Panc1 (cell line): ENCODE results near the gene TTC9B. TPM values are rescaled to one million over a fixed set of nuclear protein-coding genes. Genes with fewer than 3 reads are reported as not detected.
A peak's percentile ranks its signal among the peaks of the same experiment; 100 is the strongest.

ENCODE experiments used
- ATAC-seq: fragments of 200-7000 bp; cut with Tn5 transposase; 2 replicates; pipeline ENCODE4 v1.9.1; 2020; ENCODE audit warnings: mild to moderate bottlenecking, moderate library complexity
- BruUV-seq: library from RNA; stranded (reverse); fragments of 400-500 nt; replicated peaks from 2 replicates; lab custom pipeline; 2021; lab: Mats Ljungman, UMichigan
- CTCF ChIA-PET: fragments of 300-600 bp; sonication (Branson Sonifier 250); formaldehyde crosslinking; loops from one replicate; lab custom pipeline; 2022; ENCODE audit warnings: antibody characterized with exemption; lab: Charles Lee
- POLR2A ChIA-PET: fragments of 300-600 bp; sonication (Branson Sonifier 250); formaldehyde crosslinking; loops from one replicate; lab custom pipeline; 2022; ENCODE audit warnings: antibody characterized with exemption; lab: Charles Lee
- DNase-seq: peaks from one replicate; pipeline ENCODE4 v3.0.0-alpha.2; 2010; ENCODE audit warnings: low read depth, low spot score
- H3K27ac ChIP-seq: 2 replicates; pipeline ENCODE4 v1.5.1; 2011; ENCODE audit warnings: mild to moderate bottlenecking, low read length, inconsistent platforms
- H3K27me3 ChIP-seq: fragments of 200-500 bp; sonication (Bioruptor generic); 2 replicates; pipeline ENCODE4 v1.6.0; 2014; ENCODE audit warnings: low read length, inconsistent platforms; ENCODE audit not compliant: control insufficient read depth, insufficient read depth
- H3K36me3 ChIP-seq: fragments of 200-500 bp; sonication (Bioruptor generic); 2 replicates; pipeline ENCODE4 v1.5.1; 2014; ENCODE audit warnings: inconsistent platforms, mild to moderate bottlenecking, low read length, moderate library complexity; ENCODE audit not compliant: control insufficient read depth, insufficient read depth
- H3K4me1 ChIP-seq: 2 replicates; pipeline ENCODE4 v1.5.1; 2011; ENCODE audit warnings: inconsistent platforms, mild to moderate bottlenecking, low read length, moderate library complexity; ENCODE audit not compliant: control insufficient read depth, insufficient read depth
- H3K4me3 ChIP-seq, 2 experiments: 2 replicates each; pipeline ENCODE4 v1.5.1; 2011 to 2012; ENCODE audit warnings: low read depth in 2 of 2, low read length in 2 of 2, mild to moderate bottlenecking in 2 of 2, inconsistent platforms in 1 of 2, moderate library complexity in 1 of 2
- H3K9me3 ChIP-seq: fragments of 200-500 bp; sonication (Bioruptor generic); 2 replicates; pipeline ENCODE4 v1.5.1; 2014; ENCODE audit warnings: low read depth, mild to moderate bottlenecking, inconsistent platforms, low read length, moderate library complexity; ENCODE audit not compliant: control insufficient read depth, insufficient read depth
- POLR2AphosphoS5 ChIP-seq: IDR thresholded peaks from 2 replicates; pipeline ENCODE4 v1.6.1; 2012; ENCODE audit warnings: mild to moderate bottlenecking, low read depth, low read length, moderate library complexity
- REST ChIP-seq, 2 experiments: IDR thresholded peaks; 2 replicates each; pipeline ENCODE4 v1.6.1; 2011 to 2012; ENCODE audit warnings: low read depth in 2 of 2, control low read depth in 1 of 2, low read length in 1 of 2, mild to moderate bottlenecking in 1 of 2, moderate library complexity in 1 of 2; ENCODE audit not compliant: insufficient read depth in 1 of 2
- SIN3A ChIP-seq: IDR thresholded peaks from 2 replicates; pipeline ENCODE4 v1.6.1; 2012; ENCODE audit warnings: low read depth, mild to moderate bottlenecking, low read length, moderate library complexity, borderline replicate concordance; ENCODE audit not compliant: insufficient read depth
- TCF7L2 ChIP-seq: IDR thresholded peaks from 2 replicates; pipeline ENCODE4 v1.6.1; 2011; ENCODE audit warnings: mild to moderate bottlenecking, low read depth, low read length, inconsistent platforms
- in situ Hi-C: cut with HindIII; loops from 2 replicates; pipeline ENCODE4 v1.10.0; 2016; ENCODE audit warnings: low sequenced_read_pairs, low pct_unique_long_range_greater_than_20kb
- intact Hi-C: fragments of 100-400 bp; cut with micrococcal nuclease; formaldehyde crosslinking; loops from one replicate; pipeline ENCODE4 v1.10.0; 2022; ENCODE audit not compliant: unreplicated experiment
- total RNA-seq: library from RNA; stranded (reverse); gene quantifications from one replicate; pipeline ENCODE4 v1.2.1, GENCODE V29; 2021; ENCODE audit not compliant: unreplicated experiment
- TF ChIP-seq, protein P1 (sequence below): fragments of 450-650 bp; IDR thresholded peaks from 2 replicates; pipeline ENCODE4 v1.5.1; 2017; ENCODE audit warnings: mild to moderate bottlenecking

TTC9B gene
- total RNA-seq, 1 experiment from 2014 or later: 2.3 TPM

DNA sequence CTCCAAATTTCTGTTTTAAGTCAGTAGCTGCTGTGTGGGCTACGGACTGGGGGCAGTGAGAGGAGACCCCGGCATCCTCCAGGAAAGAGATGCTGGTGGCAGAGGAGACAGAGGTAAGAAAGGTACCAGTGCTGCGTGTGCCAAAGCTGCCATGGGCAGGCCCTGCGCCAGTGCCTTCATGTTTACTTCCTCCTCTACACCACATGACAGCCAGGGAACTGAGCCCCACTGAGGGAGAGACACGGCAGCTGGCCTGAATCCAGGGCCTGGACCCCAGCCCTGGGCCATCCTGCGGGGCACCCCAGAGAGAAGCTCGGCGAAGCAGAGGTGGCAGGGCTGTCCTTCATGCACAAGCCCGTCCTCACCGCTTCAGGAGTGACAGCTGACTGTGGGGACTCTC is 31.0 kb upstream of the TTC9B start:
- peaks cover 32% of the 10 kb centered on the region for H3K36me3 ChIP-seq
- POLR2A ChIA-PET: interaction anchor here (0.6 to 1.3 kb wide), 4 partner anchors 10 to 785 kb away, joined by 3 to 5 read pairs (median 3); no protein-coding TSS in a partner anchor

DNA sequence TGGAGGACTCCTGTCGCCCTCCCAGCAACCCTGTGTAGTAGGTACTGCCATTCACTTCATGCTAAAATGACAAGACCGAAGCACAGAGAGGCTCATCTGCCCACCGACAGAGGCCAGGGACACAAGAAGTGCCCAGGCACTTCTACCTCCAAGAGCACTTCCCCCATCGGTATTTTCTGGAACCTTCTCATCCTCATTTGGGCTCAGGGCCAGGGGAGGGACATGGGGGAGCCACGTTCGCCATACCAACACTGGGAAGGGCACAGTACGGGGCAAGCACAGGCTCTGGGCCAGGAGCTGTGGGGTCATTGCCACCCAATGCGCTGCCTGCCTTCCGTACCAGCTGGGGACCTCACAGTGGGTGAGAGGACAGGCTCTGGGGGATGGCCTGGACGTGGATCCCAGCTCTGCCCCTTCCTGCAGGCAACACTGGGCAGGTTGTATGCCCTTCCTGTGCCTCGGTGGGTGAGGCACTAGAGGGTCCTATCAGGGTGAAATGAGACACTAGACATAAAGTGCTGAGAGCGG is 29.6 kb upstream of the TTC9B start:
- H3K4me1 ChIP-seq: no peaks in the 10 kb centered on the region
- ChIA-PET CTCF (interaction anchor here (0.6 to 2.3 kb wide), 4 partner anchors 11 to 108 kb away, joined by 3 to 11 read pairs (median 6); partner anchors contain the start of gene TTC9B), POLR2A (interaction anchor here (0.9 to 1.3 kb wide), 4 partner anchors 11 to 58 kb away, joined by 3 to 5 read pairs (median 4); no protein-coding TSS in a partner anchor)
- H3K27me3 ChIP-seq: no peaks in the 10 kb centered on the region
- H3K36me3 ChIP-seq: peaks cover 19% of the 10 kb centered on the region
- no peaks in the 10 kb centered on the region for H3K9me3 ChIP-seq
- in situ Hi-C loops (no loop called here), intact Hi-C loops (no loop called here)
- no peak for TF ChIP-seq REST (IDR thresholded peaks at IDR 0.05; ENCODE audit: insufficient read depth in 1 of 2, low read depth in 2 of 2, low read length in 1 of 2)
- TF ChIP-seq POLR2AphosphoS5: no peak
- no peak for TF ChIP-seq SIN3A
- TF ChIP-seq, protein P1, sequence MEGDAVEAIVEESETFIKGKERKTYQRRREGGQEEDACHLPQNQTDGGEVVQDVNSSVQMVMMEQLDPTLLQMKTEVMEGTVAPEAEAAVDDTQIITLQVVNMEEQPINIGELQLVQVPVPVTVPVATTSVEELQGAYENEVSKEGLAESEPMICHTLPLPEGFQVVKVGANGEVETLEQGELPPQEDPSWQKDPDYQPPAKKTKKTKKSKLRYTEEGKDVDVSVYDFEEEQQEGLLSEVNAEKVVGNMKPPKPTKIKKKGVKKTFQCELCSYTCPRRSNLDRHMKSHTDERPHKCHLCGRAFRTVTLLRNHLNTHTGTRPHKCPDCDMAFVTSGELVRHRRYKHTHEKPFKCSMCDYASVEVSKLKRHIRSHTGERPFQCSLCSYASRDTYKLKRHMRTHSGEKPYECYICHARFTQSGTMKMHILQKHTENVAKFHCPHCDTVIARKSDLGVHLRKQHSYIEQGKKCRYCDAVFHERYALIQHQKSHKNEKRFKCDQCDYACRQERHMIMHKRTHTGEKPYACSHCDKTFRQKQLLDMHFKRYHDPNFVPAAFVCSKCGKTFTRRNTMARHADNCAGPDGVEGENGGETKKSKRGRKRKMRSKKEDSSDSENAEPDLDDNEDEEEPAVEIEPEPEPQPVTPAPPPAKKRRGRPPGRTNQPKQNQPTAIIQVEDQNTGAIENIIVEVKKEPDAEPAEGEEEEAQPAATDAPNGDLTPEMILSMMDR: no peak
- TF ChIP-seq TCF7L2: no peak
- H3K4me3 ChIP-seq: no peak overlapping the region
- no peak for DNase-seq
- ATAC-seq: peak; percentile 8
- H3K27ac ChIP-seq: no peak overlapping the region
- no TSS peak for BruUV-seq

More for the DNA sequence above, 31.0 kb upstream of the TTC9B start:
- CTCF ChIA-PET: interaction anchor here (0.7 to 1.4 kb wide), 4 partner anchors 14 to 92 kb away, joined by 3 to 11 read pairs (median 3); no protein-coding TSS in a partner anchor
- no TSS peak for BruUV-seq
- Histone ChIP-seq H3K4me3 (no peak overlapping the region), H3K4me1 (0 out of 2 replicates have a peak, but pooled peaks cover 5% of the 10 kb centered on the region), H3K27me3 (no peaks in the 10 kb centered on the region), H3K27ac (no peak overlapping the region), H3K9me3 (no peaks in the 10 kb centered on the region)
- TF ChIP-seq POLR2AphosphoS5: no peak
- TF ChIP-seq REST (IDR thresholded peaks at IDR 0.05; ENCODE audit: insufficient read depth in 1 of 2, low read depth in 2 of 2, low read length in 1 of 2): no peak
- TF ChIP-seq TCF7L2: no peak
- TF ChIP-seq SIN3A: no peak
- TF ChIP-seq, protein P1: no peak
- in situ Hi-C loops (no loop called here), intact Hi-C loops (no loop called here)
- ATAC-seq (peak; percentile 0; the same call in 1 of the 2 replicates), DNase-seq (no peak)
